ENCODE measurements around the gene OPN1LW. TPM values are rescaled to one million over a fixed set of nuclear protein-coding genes. Genes with fewer than 3 reads are reported as not detected.

Gene OPN1LW
- total RNA-seq, 1 donor from 2014 or later: not detected

DNA sequence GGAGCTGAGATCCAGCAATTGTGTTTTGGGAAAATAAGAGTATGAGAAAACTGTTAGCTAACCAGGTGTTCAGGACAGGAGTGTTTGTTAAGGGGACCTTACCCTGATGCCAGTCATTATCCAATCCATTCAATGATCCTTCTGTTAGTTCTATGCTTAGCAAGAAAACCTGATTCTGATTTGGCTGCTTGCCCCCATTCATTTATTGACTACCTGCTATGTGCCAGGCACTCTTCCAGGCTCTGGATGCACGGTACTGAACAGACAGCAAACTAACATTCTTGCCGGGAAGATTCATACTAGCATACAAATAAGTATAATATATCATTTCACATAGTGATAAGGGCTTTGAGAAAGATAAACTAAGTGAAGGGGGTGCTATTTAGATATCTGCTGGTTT, 45.5 kb upstream of the OPN1LW start:
- DNase-seq (ENCODE audit: low read depth, low spot score): no peak
- Mint-ChIP-seq H3K27me3 (ENCODE audit: low read depth) (no peaks in the 10 kb centered on the region), H3K4me1 (peaks cover 36% of the 10 kb centered on the region), H3K36me3 (ENCODE audit: low read depth) (peaks cover 3% of the 10 kb centered on the region), H3K9me3 (peaks cover 8% of the 10 kb centered on the region), H3K4me3 (peak overlapping the region; percentile 87), H3K27ac (ENCODE audit: unreplicated experiment) (peak overlapping the region; percentile 23)
- no peak for TF ChIP-seq CTCF (conservative IDR thresholded peaks at IDR 0.05)

- DNase-seq (ENCODE audit: low read depth, low spot score): no peak
- peaks cover 7% of the 10 kb centered on the region for H3K9me3 Mint-ChIP-seq
- H3K27ac Mint-ChIP-seq (ENCODE audit: unreplicated experiment): peak overlapping the region; percentile 38
- no peak overlapping the region for H3K4me3 Mint-ChIP-seq
- peaks cover 3% of the 10 kb centered on the region for H3K36me3 Mint-ChIP-seq (ENCODE audit: low read depth)
- H3K4me1 Mint-ChIP-seq: peaks cover 15% of the 10 kb centered on the region
- no peaks in the 10 kb centered on the region for H3K27me3 Mint-ChIP-seq (ENCODE audit: low read depth)
- TF ChIP-seq CTCF (conservative IDR thresholded peaks at IDR 0.05): no peak
These were observed 30.3 kb upstream of the OPN1LW start for GRCh38 chrX:154113729-154114128.

- peaks cover 3% of the 10 kb centered on the region for H3K36me3 Mint-ChIP-seq (ENCODE audit: low read depth)
- H3K4me3 Mint-ChIP-seq: no peak overlapping the region
- no peak for DNase-seq (ENCODE audit: low read depth, low spot score)
- H3K9me3 Mint-ChIP-seq: peaks cover 5% of the 10 kb centered on the region
- no peak for TF ChIP-seq CTCF (conservative IDR thresholded peaks at IDR 0.05)
- H3K4me1 Mint-ChIP-seq: peaks cover 15% of the 10 kb centered on the region
- no peaks in the 10 kb centered on the region for H3K27me3 Mint-ChIP-seq (ENCODE audit: low read depth)
- H3K27ac Mint-ChIP-seq (ENCODE audit: unreplicated experiment): no peak overlapping the region
These were observed 29.4 kb upstream of the OPN1LW start for GRCh38 chrX:154114652-154115051.

- Mint-ChIP-seq H3K27ac (ENCODE audit: unreplicated experiment) (no peak overlapping the region), H3K27me3 (ENCODE audit: low read depth) (no peaks in the 10 kb centered on the region), H3K36me3 (ENCODE audit: low read depth) (peaks cover 3% of the 10 kb centered on the region), H3K4me1 (peaks cover 15% of the 10 kb centered on the region), H3K9me3 (peaks cover 3% of the 10 kb centered on the region), H3K4me3 (no peak overlapping the region)
- DNase-seq (ENCODE audit: low read depth, low spot score): no peak
- TF ChIP-seq CTCF (conservative IDR thresholded peaks at IDR 0.05): no peak
These were observed 29.0 kb upstream of the OPN1LW start for GRCh38 chrX:154115071-154115470.

DNA sequence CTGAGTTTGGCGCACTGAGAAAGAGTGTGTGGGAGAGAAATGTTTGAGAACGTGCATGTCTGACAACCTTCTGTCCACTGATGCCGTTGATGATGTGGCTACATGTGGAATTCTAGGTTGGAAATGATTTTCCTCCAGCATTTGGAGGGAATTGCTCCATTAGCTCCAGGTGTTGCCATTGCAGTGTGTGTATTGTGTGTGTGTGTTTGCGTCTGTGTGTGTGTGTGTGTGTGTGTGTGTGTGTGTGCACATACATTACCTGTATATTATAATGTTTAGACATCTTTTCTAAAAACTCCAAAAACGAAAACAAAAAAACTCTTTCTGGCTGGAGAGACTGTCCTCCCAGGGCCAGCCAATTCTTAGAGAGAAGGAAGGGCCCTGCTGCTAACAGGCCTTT, 28.3 kb upstream of the OPN1LW start:
- no peak overlapping the region for H3K4me3 Mint-ChIP-seq

More for the DNA sequence above, 28.3 kb upstream of the OPN1LW start:
- DNase-seq (ENCODE audit: low read depth, low spot score): no peak
- Mint-ChIP-seq H3K4me1 (peaks cover 15% of the 10 kb centered on the region), H3K27ac (ENCODE audit: unreplicated experiment) (no peak overlapping the region), H3K9me3 (peaks cover 6% of the 10 kb centered on the region), H3K36me3 (ENCODE audit: low read depth) (peaks cover 3% of the 10 kb centered on the region), H3K27me3 (ENCODE audit: low read depth) (no peaks in the 10 kb centered on the region)
- no peak for TF ChIP-seq CTCF (conservative IDR thresholded peaks at IDR 0.05)

Measured in neural crest cell (in vitro differentiated cells).